ENCODE results near the gene MARS1. TPM values are rescaled to one million over a fixed set of nuclear protein-coding genes. Genes with fewer than 3 reads are reported as not detected.

MARS1 gene
- total RNA-seq, 1 experiment from 2014 or later = 291 TPM

GRCh38 chr12:57530396-57531142 is 42.7 kb downstream of the MARS1 start:
- no peak for TF ChIP-seq TCF7L2 (IDR thresholded peaks at IDR 0.05; ENCODE audit: low read depth, low read length)
- TF ChIP-seq SIN3A (IDR thresholded peaks at IDR 0.05; ENCODE audit: borderline replicate concordance, insufficient read depth, low read depth, low read length) = no peak
- no peak for TF ChIP-seq CTCF (IDR thresholded peaks at IDR 0.05)
- no peak; the same call in 1 of the 2 replicates for TF ChIP-seq POLR2AphosphoS5 (IDR thresholded peaks at IDR 0.05; ENCODE audit: low read depth, low read length)
- TF ChIP-seq REST (IDR thresholded peaks at IDR 0.05; ENCODE audit: insufficient read depth in 1 of 2, low read depth in 2 of 2, low read length in 1 of 2) = no peak
- peaks cover 7% of the 10 kb centered on the region; the same call in 1 of the 2 replicates for H3K4me1 ChIP-seq (ENCODE audit: control insufficient read depth, insufficient read depth, low read length)
- no TSS peak for BruUV-seq (replicated peaks)
- H3K36me3 ChIP-seq (ENCODE audit: control insufficient read depth, insufficient read depth, low read length) = peaks cover 11% of the 10 kb centered on the region
- ChIA-PET POLR2A (interaction anchor here (0.6 kb wide), 1 partner anchor 42 kb away, joined by 3 read pairs; no protein-coding TSS in a partner anchor), CTCF (no interaction called here)
- in situ Hi-C loops (cut with HindIII; ENCODE audit: low pct_unique_long_range_greater_than_20kb, low sequenced_read_pairs) (no loop called here), intact Hi-C loops (cut with micrococcal nuclease; ENCODE audit: unreplicated experiment) (no loop called here)
- peak overlapping the region; percentile 21; the same call in 1 of the 2 replicates for H3K27ac ChIP-seq (ENCODE audit: low read length)
- H3K27me3 ChIP-seq (ENCODE audit: control insufficient read depth, insufficient read depth, low read length) = no peaks in the 10 kb centered on the region
- ATAC-seq (no peak), DNase-seq (ENCODE audit: low read depth, low spot score) (no peak)
- H3K4me3 ChIP-seq (ENCODE audit: low read depth in 2 of 2, low read length in 2 of 2) = no peak overlapping the region
- no peaks in the 10 kb centered on the region for H3K9me3 ChIP-seq (ENCODE audit: control insufficient read depth, insufficient read depth, low read depth, low read length)

- no peaks in the 10 kb centered on the region for H3K27me3 ChIP-seq (ENCODE audit: control insufficient read depth, insufficient read depth, low read length)
- BruUV-seq (replicated peaks) = no TSS peak
- ChIA-PET POLR2A (no interaction called here), CTCF (no interaction called here)
- H3K36me3 ChIP-seq (ENCODE audit: control insufficient read depth, insufficient read depth, low read length) = peaks cover 11% of the 10 kb centered on the region
- H3K27ac ChIP-seq (ENCODE audit: low read length) = no peak overlapping the region
- intact Hi-C loops (cut with micrococcal nuclease; ENCODE audit: unreplicated experiment) = no loop called here
- no peaks in the 10 kb centered on the region for H3K9me3 ChIP-seq (ENCODE audit: control insufficient read depth, insufficient read depth, low read depth, low read length)
- peaks cover 7% of the 10 kb centered on the region; the same call in 1 of the 2 replicates for H3K4me1 ChIP-seq (ENCODE audit: control insufficient read depth, insufficient read depth, low read length)
- TF ChIP-seq POLR2AphosphoS5 (IDR thresholded peaks at IDR 0.05; ENCODE audit: low read depth, low read length) (no peak), SIN3A (IDR thresholded peaks at IDR 0.05; ENCODE audit: borderline replicate concordance, insufficient read depth, low read depth, low read length) (no peak), REST (IDR thresholded peaks at IDR 0.05; ENCODE audit: insufficient read depth in 1 of 2, low read depth in 2 of 2, low read length in 1 of 2) (no peak), TCF7L2 (IDR thresholded peaks at IDR 0.05; ENCODE audit: low read depth, low read length) (no peak), CTCF (IDR thresholded peaks at IDR 0.05) (no peak)
- H3K4me3 ChIP-seq (ENCODE audit: low read depth in 2 of 2, low read length in 2 of 2) = no peak overlapping the region
- in situ Hi-C loops (cut with HindIII; ENCODE audit: low pct_unique_long_range_greater_than_20kb, low sequenced_read_pairs) = no loop called here
- no peak for ATAC-seq
- no peak for DNase-seq (ENCODE audit: low read depth, low spot score)
Observed at GRCh38 chr12:57531836-57532235, 44.0 kb downstream of the MARS1 start.
